Stimulated activated CD4-positive, alpha-beta T cell treated with anti-CD3 and anti-CD28 coated beads, Interleukin-2, amount 100 ng/mL, for 48 hours (primary cell): ENCODE data around the gene TTC5.
"Not testable (repeated sequence)": the region's sequence is repeated elsewhere in the genome, so short reads cannot be mapped to it uniquely, and the experiment has no call there.

Experiments used
- DNase-seq, 2 donors: peaks; one replicate each; pipeline ENCODE4 v3.0.0-alpha.2; 2020

The TTC5 gene

GRCh38 chr14:20302042-20302755 lies 3.6 kb downstream of the TTC5 start:
- DNase-seq, result no peak

- no peak for DNase-seq
Measured at GRCh38 chr14:20295067-20295466, 10.7 kb downstream of the TTC5 start.

- DNase-seq, result no peak
Measured at GRCh38 chr14:20294636-20295035, 11.1 kb downstream of the TTC5 start.

GRCh38 chr14:20281998-20282397 lies 23.8 kb downstream of the TTC5 start:
- DNase-seq, result not testable (repeated sequence)

- not testable (repeated sequence) for DNase-seq
Measured at GRCh38 chr14:20280265-20280664, 25.5 kb downstream of the TTC5 start.

- no peak for DNase-seq
Measured at GRCh38 chr14:20278414-20278813, 27.3 kb downstream of the TTC5 start.

GRCh38 chr14:20277409-20277808 lies 28.3 kb downstream of the TTC5 start:
- no peak for DNase-seq

- DNase-seq, result no peak
Measured at GRCh38 chr14:20274062-20274461, 31.7 kb downstream of the TTC5 start.

- DNase-seq, result not testable (repeated sequence)
Measured at GRCh38 chr14:20264361-20264760, 41.4 kb downstream of the TTC5 start.

GRCh38 chr14:20262642-20263128 lies 43.1 kb downstream of the TTC5 start:
- DNase-seq, result no peak

- DNase-seq, result no peak
Measured at GRCh38 chr14:20247646-20248246, 58.0 kb downstream of the TTC5 start.
